GM12872 (cell line): Measurements from ENCODE around the gene NTN3.

Source experiments
- TF ChIP-seq, protein P1 (sequence below): IDR thresholded peaks from 3 replicates; pipeline ENCODE4 v1.5.1; 2011; ENCODE audit warnings: low read depth, mild to moderate bottlenecking, low read length, moderate library complexity; ENCODE audit not compliant: insufficient read depth

NTN3 gene

GRCh38 chr16:2473999-2474876 is 3.1 kb downstream of the NTN3 start:
- TF ChIP-seq, protein P1, sequence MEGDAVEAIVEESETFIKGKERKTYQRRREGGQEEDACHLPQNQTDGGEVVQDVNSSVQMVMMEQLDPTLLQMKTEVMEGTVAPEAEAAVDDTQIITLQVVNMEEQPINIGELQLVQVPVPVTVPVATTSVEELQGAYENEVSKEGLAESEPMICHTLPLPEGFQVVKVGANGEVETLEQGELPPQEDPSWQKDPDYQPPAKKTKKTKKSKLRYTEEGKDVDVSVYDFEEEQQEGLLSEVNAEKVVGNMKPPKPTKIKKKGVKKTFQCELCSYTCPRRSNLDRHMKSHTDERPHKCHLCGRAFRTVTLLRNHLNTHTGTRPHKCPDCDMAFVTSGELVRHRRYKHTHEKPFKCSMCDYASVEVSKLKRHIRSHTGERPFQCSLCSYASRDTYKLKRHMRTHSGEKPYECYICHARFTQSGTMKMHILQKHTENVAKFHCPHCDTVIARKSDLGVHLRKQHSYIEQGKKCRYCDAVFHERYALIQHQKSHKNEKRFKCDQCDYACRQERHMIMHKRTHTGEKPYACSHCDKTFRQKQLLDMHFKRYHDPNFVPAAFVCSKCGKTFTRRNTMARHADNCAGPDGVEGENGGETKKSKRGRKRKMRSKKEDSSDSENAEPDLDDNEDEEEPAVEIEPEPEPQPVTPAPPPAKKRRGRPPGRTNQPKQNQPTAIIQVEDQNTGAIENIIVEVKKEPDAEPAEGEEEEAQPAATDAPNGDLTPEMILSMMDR: peak; percentile 49

DNA sequence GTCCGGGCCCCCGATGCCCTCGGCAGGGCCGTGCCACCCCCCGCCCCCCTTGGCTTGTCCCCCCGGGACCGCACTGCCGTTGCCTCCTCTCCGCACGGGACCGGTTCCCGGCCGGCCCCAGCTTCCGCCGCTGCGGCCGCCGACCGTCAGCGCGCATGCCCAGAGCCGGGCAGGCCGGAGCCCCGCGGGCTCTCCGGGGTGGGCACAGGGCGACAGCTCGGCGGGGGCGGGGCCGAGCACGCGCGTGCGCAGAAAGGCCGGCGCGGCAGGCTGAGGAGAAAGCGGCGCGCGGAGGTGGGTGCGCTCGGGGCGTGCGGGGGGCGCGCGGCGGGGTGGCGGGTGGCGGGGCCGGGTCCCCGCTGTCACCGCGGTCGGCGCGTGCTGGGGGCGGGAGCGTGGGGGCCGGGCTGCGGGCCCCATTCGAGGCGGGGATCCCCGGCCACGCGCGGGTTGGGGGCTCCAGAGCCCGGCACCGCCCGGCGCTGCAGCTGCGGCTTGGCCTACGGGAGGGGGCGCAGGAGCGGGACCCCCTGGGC is 3.8 kb downstream of the NTN3 start, which contains the start of gene TBC1D24:
Gene TBC1D24 (plus strand): TSS at position 251 of the 536 bp plus-strand sequence. CDS start 21,022 bp downstream, outside the sequence.
- TF ChIP-seq, protein P1: no peak

- TF ChIP-seq, protein P1: no peak
Observed at GRCh38 chr16:2475413-2476344, 4.6 kb downstream of the NTN3 start.

DNA sequence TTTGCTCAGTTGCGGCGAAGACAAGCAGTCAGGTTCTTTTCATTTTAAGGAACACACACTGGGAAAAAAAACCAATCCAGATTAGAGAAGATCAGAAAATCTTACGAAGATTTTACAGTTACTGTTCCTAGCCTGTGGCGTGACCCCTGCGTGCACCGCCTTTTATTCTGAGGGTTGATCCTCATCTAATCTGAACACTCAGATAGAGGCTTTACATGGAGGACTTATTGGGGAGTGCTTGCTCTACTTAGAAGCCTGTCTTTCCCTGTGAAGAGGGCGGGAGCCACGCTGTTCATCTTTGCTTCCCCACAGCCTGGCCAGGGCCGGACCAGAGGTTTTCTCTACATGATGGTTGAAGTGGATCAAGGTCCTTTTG is 5.2 kb downstream of the NTN3 start:
- TF ChIP-seq, protein P1: no peak

DNA sequence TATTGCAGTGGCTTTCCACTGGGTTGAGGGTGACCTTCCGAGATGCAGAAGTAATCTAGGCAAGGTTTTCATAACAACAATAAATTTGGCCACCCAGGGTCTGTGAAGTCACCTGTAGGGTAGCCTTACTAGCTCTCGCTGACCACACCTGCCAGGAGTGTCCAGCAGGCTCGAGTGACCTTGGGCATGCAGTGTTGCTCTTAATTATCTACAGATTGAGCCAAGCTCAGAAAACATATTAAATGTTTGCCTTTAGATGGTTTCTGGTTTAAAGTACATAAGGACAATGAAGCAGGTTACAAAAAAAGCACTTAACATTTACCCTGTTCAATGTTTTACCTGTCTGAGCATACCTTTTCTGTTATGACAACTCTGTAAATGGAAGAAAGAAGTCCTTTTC is 5.6 kb downstream of the NTN3 start:
- TF ChIP-seq, protein P1: no peak

- TF ChIP-seq, protein P1: no peak
Observed at GRCh38 chr16:2477327-2477726, 6.2 kb downstream of the NTN3 start.

DNA sequence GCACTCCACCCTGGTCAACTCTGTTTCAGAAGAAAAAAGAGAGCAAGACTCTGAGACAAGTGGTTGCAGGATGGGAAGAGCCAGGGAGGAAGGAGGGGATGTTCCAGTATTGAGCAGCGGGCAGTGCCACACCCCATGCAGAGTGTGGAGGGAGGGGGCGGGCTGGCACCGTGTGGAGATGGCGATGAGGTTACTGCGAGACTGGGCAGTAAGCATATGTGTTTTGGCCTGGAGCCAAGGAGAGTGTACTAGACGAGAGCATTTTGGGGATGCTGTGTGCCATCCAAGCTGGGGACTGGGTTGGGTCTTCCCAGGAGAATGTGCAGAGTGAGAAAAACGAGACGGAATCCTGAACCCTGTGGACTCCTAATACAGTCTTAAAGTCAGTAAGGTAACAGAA is 7.2 kb downstream of the NTN3 start:
- TF ChIP-seq, protein P1: no peak
